Esophagus muscularis mucosa (tissue), 3 donors: ENCODE data around the gene INO80B.

Experiments
- POLR2A ChIP-seq: fragments of 450-650 bp; IDR thresholded peaks from one replicate; pipeline ENCODE4 v1.6.1; 2017; ENCODE audit warnings: antibody characterized with exemption, moderate library complexity, mild to moderate bottlenecking, low read depth
- TF ChIP-seq, protein P1 (sequence below), 3 experiments: fragments of 200-600 bp in 2 of 3; fragments of 450-650 bp in 1 of 3; sonication (generic) in 2 of 3; IDR thresholded peaks; one replicate each; pipeline ENCODE4 v1.5.1; 2017 to 2019; ENCODE audit warnings: antibody characterized with exemption in 3 of 3, mild to moderate bottlenecking in 2 of 3, moderate library complexity in 1 of 3

DNA sequence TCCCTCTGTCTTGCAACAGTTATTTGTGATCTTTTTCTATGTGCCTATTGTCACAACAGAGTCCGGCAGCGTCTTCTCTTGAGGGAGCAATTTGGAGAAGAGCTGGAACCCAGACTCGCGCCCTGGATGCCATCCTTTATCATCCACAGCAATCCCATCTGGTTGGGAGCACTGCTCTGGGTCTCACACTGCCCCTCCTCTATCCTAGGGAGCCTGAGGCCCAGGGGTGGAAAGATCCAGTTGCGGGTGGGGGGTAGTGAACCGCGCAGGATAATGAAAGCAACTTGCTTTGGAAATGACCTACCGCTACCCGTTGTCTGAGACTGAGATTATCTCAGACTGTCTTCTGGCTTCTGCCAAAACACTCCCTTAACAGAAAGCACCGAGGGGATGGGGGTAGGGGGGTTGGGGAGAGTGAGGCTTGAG, 4.1 kb downstream of the INO80B start:
- TF ChIP-seq POLR2A, result no peak
- TF ChIP-seq, protein P1, sequence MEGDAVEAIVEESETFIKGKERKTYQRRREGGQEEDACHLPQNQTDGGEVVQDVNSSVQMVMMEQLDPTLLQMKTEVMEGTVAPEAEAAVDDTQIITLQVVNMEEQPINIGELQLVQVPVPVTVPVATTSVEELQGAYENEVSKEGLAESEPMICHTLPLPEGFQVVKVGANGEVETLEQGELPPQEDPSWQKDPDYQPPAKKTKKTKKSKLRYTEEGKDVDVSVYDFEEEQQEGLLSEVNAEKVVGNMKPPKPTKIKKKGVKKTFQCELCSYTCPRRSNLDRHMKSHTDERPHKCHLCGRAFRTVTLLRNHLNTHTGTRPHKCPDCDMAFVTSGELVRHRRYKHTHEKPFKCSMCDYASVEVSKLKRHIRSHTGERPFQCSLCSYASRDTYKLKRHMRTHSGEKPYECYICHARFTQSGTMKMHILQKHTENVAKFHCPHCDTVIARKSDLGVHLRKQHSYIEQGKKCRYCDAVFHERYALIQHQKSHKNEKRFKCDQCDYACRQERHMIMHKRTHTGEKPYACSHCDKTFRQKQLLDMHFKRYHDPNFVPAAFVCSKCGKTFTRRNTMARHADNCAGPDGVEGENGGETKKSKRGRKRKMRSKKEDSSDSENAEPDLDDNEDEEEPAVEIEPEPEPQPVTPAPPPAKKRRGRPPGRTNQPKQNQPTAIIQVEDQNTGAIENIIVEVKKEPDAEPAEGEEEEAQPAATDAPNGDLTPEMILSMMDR (IDR thresholded peaks at IDR 0.05), result no peak
